AG09319 (cell line): ENCODE measurements around the gene CHST11.

Source experiments
- DNase-seq: peaks from one replicate; pipeline ENCODE4 v3.0.0-alpha.2; 2010; ENCODE audit warnings: low read depth; ENCODE audit errors: extremely low read depth
- TF ChIP-seq, protein P1 (sequence below): IDR thresholded peaks from 2 replicates; pipeline ENCODE4 v1.5.1; 2011; ENCODE audit warnings: low read depth, mild to moderate bottlenecking, inconsistent platforms, low read length, moderate library complexity

Gene CHST11

DNA sequence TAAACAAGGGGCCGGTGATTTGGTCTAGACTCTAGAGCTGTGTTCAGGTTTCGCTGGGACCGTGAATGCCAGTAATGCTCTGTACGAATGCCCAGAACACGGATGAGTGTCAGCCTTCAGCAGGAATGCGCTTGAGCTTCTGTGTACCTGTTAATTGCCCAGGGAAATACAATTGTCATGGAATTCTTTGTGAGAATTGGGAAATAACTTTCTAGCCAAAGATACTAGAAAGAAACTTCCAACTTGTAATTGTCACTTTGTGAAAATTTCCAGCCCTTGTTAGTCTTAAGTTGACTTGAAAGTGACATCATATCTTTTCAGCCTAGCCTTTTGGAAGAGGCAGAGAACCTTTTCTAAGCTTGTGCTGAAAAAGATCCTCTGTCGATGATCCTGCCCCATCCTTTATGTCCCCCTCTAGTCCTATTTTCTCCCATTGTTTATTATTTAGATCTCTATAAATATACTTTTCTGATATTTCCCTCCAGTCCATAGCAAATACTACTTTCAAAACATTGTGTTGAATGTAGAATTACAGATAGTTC, 2.7 kb downstream of the CHST11 start:
- TF ChIP-seq, protein P1, sequence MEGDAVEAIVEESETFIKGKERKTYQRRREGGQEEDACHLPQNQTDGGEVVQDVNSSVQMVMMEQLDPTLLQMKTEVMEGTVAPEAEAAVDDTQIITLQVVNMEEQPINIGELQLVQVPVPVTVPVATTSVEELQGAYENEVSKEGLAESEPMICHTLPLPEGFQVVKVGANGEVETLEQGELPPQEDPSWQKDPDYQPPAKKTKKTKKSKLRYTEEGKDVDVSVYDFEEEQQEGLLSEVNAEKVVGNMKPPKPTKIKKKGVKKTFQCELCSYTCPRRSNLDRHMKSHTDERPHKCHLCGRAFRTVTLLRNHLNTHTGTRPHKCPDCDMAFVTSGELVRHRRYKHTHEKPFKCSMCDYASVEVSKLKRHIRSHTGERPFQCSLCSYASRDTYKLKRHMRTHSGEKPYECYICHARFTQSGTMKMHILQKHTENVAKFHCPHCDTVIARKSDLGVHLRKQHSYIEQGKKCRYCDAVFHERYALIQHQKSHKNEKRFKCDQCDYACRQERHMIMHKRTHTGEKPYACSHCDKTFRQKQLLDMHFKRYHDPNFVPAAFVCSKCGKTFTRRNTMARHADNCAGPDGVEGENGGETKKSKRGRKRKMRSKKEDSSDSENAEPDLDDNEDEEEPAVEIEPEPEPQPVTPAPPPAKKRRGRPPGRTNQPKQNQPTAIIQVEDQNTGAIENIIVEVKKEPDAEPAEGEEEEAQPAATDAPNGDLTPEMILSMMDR, result no peak
- DNase-seq, result no peak

DNA sequence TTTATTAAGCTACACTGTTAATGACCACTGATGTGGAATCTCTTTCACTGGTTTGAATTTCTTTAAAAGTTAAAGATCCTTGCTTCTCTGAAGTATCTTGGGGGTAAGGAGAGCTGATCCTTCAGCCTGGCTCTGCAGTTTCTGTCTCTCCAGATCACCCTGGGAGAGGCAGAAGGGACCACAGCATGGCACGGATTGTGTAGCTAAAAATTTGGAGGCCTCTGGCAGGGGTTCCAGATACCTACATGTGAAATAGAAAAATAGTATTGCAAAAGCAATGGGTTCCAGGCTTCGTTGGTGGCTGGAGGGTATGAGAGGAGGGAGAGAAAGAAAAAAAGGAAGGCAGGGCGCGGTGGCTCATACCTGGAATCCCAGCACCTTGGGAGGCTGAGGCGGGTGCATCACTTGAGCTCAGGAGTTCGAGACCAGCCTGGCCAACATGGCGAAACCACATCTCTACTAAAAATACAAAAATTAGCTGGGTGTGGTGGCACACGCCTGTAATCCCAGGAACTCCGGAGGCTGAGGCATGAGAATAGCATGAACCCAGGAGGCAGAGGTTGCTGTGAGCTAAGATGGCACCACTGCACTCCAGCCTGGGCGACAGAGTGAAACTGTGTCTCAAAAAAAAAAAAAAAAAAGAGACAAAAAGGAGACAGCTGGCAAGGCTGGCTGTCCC, 3.4 kb downstream of the CHST11 start:
- DNase-seq, result no peak
- TF ChIP-seq, protein P1, result no peak

GRCh38 chr12:104460973-104461698, 4.4 kb downstream of the CHST11 start:
- TF ChIP-seq, protein P1, result no peak
- DNase-seq, result no peak

- TF ChIP-seq, protein P1, result no peak
- DNase-seq, result no peak
These were observed 5.6 kb downstream of the CHST11 start for GRCh38 chr12:104462325-104462724.

- TF ChIP-seq, protein P1, result no peak
- no peak for DNase-seq
These were observed 6.2 kb downstream of the CHST11 start for GRCh38 chr12:104462931-104463339.

- TF ChIP-seq, protein P1, result no peak
- DNase-seq, result no peak
These were observed 6.6 kb downstream of the CHST11 start for GRCh38 chr12:104463368-104463767.

- TF ChIP-seq, protein P1, result no peak
- no peak for DNase-seq
These were observed 8.2 kb downstream of the CHST11 start for GRCh38 chr12:104464899-104465298.
